NCI-H187 treated with DMSO at 0.1 percent for 48 hours (cell line): ENCODE measurements around the gene ITIH5.
"Not testable (repeated sequence)": the region's sequence is repeated elsewhere in the genome, so short reads cannot be mapped to it uniquely, and the experiment has no call there.

Experiments
- DNase-seq: peaks from one replicate; lab custom pipeline; 2025; lab: John Stamatoyannopoulos, UW

ITIH5 gene

GRCh38 chr10:7687228-7687907, 20.6 kb upstream of the ITIH5 start:
- DNase-seq: peak; percentile 24

DNA sequence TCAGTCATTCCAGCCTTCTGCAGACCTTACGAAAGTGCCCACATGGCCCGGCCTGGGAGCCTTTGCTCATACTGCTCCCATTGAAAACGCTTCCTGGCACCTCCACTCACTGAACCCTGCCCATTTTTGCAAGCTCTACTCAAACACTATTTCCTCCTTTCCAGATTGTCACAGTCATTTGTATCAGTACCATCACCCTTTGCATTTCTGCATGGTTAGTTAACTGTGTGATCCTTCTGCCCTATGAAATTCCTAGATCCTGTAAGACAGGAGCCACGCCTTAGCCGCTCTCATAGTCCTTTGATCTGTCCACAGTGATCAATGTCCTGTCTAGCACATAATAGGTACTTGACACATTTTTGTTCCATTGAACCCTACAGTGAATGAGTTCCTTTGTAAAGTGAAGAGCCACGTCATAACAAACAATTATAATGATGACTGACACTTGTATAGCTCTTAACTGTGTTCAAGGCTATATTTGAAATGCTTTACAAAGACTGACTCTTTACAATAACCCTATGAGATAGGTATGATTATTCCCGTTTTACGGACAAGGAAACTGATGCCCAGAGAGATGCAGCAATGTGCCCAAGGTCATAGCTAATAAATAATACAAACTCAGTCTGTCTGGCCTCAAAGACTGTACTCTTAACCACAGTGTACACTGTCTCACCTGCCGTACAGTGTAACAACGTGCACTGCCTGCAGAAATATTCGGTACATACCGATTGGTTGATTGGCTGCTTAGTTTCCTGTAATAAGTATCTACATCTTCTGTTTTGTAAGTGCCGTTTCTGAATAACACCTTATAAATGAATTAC, 19.8 kb upstream of the ITIH5 start:
- DNase-seq: peak; percentile 3

- DNase-seq: not testable (repeated sequence)
These were observed 13.3 kb upstream of the ITIH5 start for GRCh38 chr10:7680078-7680477.

- no peak for DNase-seq
These were observed 12.5 kb upstream of the ITIH5 start for GRCh38 chr10:7679256-7679655.

DNA sequence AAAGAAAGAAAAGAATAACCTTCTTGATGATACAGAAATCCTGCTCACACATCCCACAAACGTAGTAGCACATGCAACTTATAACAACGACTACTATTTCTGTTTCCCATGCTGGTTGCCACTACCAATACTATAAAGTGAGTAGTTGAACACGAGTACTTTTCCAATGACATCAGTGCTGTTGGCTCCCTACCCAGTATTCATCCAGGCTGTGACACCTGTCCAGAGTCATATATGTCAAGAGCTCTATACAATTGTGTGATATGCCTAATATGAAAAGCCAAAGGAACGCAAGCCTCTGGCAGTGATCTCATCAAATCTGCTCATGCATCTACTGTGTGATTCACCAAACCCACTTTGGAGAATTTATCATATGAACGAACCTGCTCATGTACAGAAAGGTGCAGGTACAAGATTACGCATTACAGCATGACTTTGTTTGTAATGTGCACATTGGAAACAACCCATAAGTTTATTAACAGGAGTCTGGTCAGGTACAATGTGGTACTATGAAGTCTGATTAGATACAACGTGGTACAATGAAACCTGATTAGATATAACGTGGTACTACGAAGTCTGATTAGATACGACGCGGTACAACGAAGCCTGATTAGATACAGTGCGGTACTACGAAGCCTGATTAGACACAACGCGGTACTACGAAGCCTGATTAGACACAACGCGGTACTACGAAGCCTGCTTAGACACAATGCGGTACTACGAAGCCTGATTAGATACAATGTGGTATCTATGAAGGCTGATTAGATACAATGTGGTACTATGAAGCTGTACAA, 5.8 kb upstream of the ITIH5 start:
- DNase-seq: no peak

DNA sequence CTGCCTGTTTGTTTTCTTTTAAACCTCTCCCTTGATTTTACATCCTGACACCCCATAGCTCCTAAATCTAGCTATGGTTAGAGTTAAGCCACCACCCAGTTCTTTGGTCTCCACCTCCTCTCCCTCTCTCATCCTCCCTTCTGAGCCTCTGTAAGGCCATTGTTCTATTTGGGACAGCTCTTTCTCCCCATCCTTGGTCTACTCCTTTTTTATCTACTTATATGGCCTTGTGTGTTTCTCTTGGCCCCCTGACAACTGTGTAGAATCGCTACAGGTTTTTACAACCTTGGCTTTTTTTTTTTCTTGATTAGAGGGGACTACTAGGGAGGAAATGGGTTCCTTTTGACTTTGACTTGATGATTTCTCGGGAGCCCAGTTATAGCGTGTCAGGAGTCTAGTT, 3.4 kb upstream of the ITIH5 start:
- DNase-seq: no peak

DNA sequence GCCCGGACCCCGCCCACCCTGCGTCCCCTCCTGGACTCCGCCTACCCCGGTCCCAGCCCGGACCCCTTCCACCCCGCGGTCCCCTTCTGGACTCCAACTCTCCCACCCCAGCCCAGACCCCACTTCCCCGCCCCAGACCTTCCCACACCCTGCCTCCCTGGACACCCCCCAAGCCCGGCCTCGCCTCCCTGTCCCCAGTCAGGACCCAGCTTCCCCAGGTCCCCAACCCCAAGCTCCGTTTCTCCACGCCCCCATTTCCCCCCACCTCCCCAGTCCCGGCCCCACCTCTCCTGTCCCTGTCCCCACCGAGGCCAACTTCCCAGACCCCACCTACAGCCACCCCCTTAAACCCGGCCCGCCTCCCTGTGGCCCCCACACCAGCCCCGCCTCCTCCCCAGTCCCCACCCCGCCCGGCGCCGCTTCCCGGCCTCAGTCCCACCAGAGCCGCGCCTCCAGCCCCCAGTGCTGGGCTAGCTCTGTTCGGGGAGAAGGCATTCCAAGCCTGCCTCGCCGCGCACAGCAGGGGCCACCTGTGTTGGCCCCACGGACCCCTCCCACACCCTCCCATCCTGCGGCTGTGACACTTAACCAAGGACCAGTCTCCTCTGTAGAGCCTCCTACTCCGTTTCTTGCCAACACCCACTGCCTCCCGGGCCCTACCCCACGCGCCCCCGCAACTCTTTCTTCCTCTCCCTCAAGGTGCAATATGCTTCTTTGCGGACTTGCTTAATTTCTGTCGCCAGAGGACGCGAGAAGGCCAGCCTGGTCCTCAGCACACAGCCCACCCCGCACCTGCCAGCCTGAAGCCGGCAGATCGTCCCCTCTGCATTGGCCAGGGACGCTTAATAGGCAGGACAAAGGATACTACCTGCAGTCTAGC, 736 bp upstream of the ITIH5 start:
- no peak for DNase-seq

DNA sequence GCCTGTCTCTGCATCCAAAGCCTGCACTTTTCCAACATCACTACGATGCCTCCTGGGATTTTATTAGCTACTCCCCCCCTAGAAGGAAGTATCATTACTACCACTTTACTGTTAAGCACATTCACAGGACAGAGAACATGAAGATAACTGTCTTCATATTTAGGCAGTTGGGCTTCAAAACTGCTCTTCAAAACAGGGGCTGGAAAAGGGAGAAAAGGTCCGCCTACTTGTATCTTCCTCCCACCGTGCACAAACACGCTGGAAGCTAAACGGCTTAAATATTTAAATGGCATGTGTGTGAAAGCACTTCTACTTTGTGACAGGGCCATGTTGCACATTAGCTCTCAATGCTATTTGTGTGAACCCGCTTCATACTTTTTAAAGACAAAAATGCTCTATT, 999 bp downstream of the ITIH5 start:
- DNase-seq: no peak

DNA sequence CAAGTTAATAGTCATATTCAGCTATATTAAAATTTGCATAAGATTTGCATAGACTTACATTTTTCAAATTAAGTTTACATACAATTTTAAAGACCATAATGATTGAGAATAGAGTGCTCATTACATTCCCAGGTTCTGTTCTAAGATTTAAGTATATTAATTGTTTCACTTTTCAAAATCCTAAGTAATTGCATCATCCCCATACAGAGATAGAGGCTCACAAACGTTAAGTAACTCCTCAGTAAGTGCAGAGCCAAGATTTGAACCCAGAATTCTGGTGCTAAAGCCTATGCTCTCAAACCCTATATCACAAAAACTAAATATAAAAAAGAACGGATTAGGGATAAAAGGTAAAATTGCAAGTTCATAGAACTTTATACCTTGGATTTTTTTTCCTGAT, 2.1 kb downstream of the ITIH5 start:
- DNase-seq: no peak

DNA sequence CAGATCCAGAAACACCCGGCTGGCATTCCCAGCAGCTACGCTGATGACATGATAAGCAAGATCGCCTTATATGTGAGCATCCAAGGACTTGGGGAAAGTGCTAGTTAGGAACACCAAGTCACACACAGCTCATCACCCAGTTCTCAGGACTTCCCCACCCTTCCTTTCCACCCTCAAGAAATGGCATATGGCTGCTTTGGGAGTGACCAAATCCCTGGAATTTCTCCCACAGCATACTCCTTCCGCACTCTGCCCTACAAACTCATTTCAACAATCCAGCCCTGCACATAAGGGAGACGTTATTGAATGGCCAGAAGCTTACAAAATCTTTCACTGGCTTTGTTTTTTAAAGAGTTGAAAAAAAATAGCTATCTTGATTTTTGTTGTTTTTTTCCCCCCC, 4.2 kb downstream of the ITIH5 start:
- no peak for DNase-seq

DNA sequence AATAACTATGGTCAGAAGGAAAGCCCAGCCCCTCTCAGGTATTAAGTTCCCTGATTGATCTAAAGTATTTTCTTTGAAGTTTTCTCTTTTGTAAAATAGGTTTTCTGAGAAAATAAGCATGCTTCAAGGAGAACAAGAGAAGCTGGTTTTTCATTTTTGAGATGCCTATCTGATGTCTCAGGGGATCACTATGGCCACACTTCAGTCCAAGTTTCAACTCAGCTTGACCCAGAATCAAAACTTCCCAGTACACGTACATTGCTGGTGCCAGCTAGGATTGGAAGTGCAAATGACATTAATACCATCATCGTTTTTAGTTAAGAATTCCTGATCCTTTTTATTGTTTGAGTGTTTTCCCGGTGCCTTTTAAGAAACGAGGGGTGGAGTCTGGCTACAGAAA, 7.2 kb downstream of the ITIH5 start:
- DNase-seq: no peak

GRCh38 chr10:7657552-7657951, 9.2 kb downstream of the ITIH5 start:
- DNase-seq: no peak

DNA sequence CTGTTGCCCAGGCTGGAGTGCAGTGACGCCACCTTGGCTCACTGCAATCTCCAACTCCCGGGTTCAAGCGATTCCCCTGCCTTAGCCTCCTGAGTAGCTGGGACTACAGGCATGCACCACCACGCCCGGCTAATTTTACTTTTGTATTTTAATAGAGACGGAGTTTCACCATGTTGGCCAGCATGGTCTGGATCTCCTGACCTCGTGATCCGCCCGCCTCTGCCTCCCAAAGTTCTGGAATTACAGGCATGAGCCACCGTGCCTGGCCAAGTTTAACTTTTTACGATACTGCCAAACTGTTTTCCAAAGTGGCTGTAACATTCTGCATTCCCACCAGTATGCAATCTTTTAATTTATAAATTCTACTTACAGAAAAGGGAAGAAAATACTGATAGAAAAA, 9.7 kb downstream of the ITIH5 start:
- not testable (repeated sequence) for DNase-seq

DNA sequence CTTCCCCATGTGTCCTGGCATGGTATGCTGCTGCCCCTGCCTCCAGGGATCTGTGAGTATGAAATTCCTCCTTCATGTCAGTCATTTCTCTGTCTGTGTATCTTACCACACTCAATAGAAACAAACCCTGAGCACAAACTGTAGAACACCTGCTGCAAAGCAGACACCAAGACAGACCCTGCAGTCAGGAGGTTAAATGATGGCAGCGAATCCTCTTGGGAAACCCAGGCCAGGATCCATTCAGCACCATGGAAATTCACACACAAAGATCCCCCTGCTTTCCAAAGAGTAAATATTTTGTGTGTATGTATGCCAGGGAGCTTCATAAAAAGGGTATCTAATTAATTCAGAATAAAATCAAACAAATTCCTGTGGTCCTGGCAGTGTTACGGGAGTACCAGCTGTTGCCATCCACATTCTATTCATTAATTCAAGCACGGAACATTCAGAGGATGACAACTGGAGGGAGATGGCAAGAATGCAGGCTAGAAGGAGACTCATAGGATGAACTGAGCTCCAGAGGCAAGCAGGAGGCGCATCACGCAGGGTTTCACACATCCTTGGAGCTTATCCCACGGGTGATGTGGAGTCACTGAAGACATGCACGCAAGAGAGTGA, 14.8 kb downstream of the ITIH5 start:
- no peak for DNase-seq

DNA sequence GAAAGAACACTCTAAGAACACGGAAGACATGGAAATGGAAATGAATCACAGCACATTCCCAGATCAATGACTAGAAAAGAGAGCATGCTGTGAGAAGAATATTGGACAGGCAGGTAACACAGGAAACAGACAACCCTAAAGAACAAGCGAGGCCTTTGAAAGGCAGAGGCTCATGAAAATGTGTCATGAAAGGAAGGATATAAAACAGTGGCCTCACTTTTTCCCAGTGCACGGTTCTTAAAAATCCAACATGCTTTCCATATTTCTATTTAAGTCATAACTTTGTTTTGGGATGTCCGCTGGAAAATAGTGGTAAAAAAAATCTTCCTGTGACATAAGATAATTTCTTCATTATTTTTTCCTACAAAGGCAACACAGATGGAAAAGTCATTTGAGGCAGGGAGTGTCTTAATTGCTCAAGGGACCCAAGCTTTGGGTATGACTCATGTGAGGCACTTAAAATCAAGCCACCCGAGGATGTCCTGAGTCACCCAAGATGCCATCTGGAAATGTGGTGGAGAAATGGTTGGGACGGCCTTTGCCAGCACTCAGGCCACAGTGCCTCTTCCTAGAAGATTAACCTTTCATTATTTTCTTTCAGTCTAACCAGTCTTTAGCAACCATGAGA, 17.0 kb downstream of the ITIH5 start:
- DNase-seq: no peak

- DNase-seq: no peak
These were observed 19.6 kb downstream of the ITIH5 start for GRCh38 chr10:7647062-7647664.

DNA sequence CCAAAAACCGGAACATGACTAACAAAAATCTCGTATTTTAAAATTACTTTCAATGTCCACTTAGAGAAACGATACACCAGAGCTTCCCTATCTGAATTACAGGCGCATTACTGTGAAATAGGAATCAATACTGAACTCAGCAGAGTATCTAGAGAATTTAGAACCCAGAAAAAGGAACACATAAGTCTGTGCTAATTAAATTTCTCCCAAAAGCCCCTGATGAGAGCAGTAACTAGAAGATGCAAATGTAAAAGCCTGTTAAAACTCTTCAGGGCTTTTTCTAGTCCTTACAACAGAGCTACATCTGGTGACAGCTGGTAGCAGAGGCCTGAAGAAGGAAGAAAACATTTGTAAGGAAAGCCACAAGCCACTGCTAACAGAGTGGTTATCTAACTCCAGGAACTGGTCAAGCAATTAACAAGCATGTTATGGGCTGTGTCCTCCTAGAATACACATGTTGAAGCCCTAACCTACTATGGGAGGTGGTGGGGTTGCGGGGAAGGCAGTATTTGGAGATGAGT, 24.2 kb downstream of the ITIH5 start:
- DNase-seq: no peak

- no peak for DNase-seq
These were observed 31.2 kb downstream of the ITIH5 start for GRCh38 chr10:7635408-7636125.

DNA sequence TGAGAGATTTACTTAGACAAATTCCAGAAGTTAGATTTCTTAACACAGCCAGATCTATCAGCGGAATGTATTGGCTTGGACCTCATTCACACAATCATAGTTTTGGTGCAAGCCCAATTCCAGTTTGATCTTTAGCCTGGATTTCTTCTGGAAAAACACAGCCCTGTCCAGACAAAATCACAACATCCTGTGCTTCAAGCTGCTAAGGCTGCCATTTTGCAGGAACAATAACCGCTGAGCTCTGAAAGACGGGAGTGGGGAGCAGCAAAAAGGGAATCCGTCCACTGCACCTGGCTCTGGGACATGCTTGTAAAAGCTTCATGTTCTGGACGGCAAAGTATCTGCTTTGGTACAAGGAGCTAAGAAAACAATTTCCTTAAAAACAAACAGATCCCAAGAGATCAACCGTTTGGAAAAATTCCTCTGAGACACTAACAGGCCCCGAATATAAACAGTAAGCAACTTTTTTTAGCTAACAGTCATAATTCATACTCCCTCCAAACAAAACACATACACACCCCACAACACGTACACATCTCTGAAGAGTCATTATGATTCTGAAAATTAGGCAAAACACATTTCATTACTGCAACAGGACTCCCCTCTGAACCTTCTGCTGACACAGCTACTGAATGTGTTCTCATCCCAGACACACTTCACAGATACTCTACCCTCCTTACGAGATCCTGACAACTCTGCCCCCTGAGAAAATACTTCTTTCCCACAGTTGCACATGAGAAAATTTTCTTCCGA, 32.4 kb downstream of the ITIH5 start:
- DNase-seq: no peak
